Neuronal stem cell (in vitro differentiated cells): ENCODE measurements around the gene MAP3K20.
"Not testable (repeated sequence)": the region's sequence is repeated elsewhere in the genome, so short reads cannot be mapped to it uniquely, and the experiment has no call there.

ENCODE experiments used
- DNase-seq: peaks from one replicate; pipeline ENCODE4 v3.0.0-alpha.2; 2013; ENCODE audit warnings: low spot score
- H2AFZ ChIP-seq: one replicate; pipeline ENCODE4 v1.6.1; 2013; ENCODE audit warnings: mild to moderate bottlenecking, low read length, inconsistent platforms
- H2AK5ac ChIP-seq: 2 replicates; pipeline ENCODE4 v1.6.1; 2013; ENCODE audit warnings: low read depth, mild to moderate bottlenecking, inconsistent platforms, low read length, moderate library complexity, mixed read lengths
- H2BK120ac ChIP-seq: 2 replicates; pipeline ENCODE4 v1.6.1; 2013; ENCODE audit warnings: low read depth, mild to moderate bottlenecking, inconsistent platforms, low read length, moderate library complexity, mixed read lengths
- H2BK12ac ChIP-seq: one replicate; pipeline ENCODE4 v1.6.1; 2013; ENCODE audit warnings: low read length, inconsistent platforms
- H2BK15ac ChIP-seq: 2 replicates; pipeline ENCODE4 v1.6.1; 2013; ENCODE audit warnings: mild to moderate bottlenecking, low read length, inconsistent platforms, mixed read lengths
- H2BK5ac ChIP-seq: one replicate; pipeline ENCODE4 v1.6.1; 2013; ENCODE audit warnings: inconsistent platforms, mild to moderate bottlenecking, low read length, moderate library complexity
- H3K14ac ChIP-seq: one replicate; pipeline ENCODE4 v1.6.1; 2013; ENCODE audit warnings: low read length, inconsistent platforms
- H3K18ac ChIP-seq: 2 replicates; pipeline ENCODE4 v1.6.1; 2013; ENCODE audit warnings: low read length, inconsistent platforms
- H3K23ac ChIP-seq: 2 replicates; pipeline ENCODE4 v1.6.1; 2013; ENCODE audit warnings: low read depth, mild to moderate bottlenecking, mixed read lengths, low read length, inconsistent platforms; ENCODE audit not compliant: poor library complexity
- H3K27ac ChIP-seq: replicated peaks from 3 replicates; pipeline ENCODE4 v1.5.1; 2013; ENCODE audit warnings: low read length, inconsistent platforms
- H3K27me3 ChIP-seq, 3 experiments: 2 replicates each; pipeline ENCODE4 v1.6.1; 2013; ENCODE audit warnings: low read length in 3 of 3, mild to moderate bottlenecking in 2 of 3, inconsistent platforms in 1 of 3, low read depth in 1 of 3, mixed read lengths in 1 of 3, moderate library complexity in 1 of 3; ENCODE audit not compliant: control insufficient read depth in 3 of 3, insufficient read depth in 3 of 3
- H3K36me3 ChIP-seq, 2 donors: replicated peaks in 1 of 2; 2 replicates each; pipeline ENCODE4 v1.6.1; 2013; ENCODE audit warnings: low read length in 2 of 2; ENCODE audit not compliant: control insufficient read depth in 2 of 2, insufficient read depth in 2 of 2
- H3K4ac ChIP-seq: 2 replicates; pipeline ENCODE4 v1.6.1; 2013; ENCODE audit warnings: inconsistent platforms, mild to moderate bottlenecking, low read length, moderate library complexity
- H3K4me1 ChIP-seq, 2 donors: 1 replicate in 1 of 2; 2 replicates in 1 of 2; pipeline ENCODE4 v1.6.1; 2013; ENCODE audit warnings: low read length in 2 of 2, low read depth in 1 of 2; ENCODE audit not compliant: control insufficient read depth in 2 of 2, insufficient read depth in 1 of 2
- H3K4me2 ChIP-seq: one replicate; pipeline ENCODE4 v1.6.1; 2013; ENCODE audit warnings: mild to moderate bottlenecking, low read length, inconsistent platforms; ENCODE audit not compliant: insufficient read depth, poor library complexity, severe bottlenecking
- H3K4me3 ChIP-seq, 2 donors: 2 replicates each; pipeline ENCODE4 v1.5.1; 2013; ENCODE audit warnings: low read length in 2 of 2, mild to moderate bottlenecking in 2 of 2, inconsistent platforms in 1 of 2, moderate library complexity in 1 of 2
- H3K79me1 ChIP-seq: one replicate; pipeline ENCODE4 v1.6.1; 2013; ENCODE audit warnings: low read depth, mild to moderate bottlenecking, inconsistent platforms, low read length, moderate library complexity
- H3K9ac ChIP-seq: one replicate; pipeline ENCODE4 v1.6.1; 2013; ENCODE audit warnings: mild to moderate bottlenecking, low read depth, low read length, inconsistent platforms; ENCODE audit not compliant: poor library complexity
- H3K9me3 ChIP-seq, 2 donors: replicated peaks in 1 of 2; 2 replicates each; pipeline versions ENCODE3 to v1.6.1; 2013; ENCODE audit warnings: low read length in 2 of 2, mild to moderate bottlenecking in 2 of 2, inconsistent platforms in 1 of 2, low read depth in 1 of 2, mixed read lengths in 1 of 2, moderate library complexity in 1 of 2; ENCODE audit not compliant: control insufficient read depth in 2 of 2, insufficient read depth in 1 of 2
- H4K8ac ChIP-seq: one replicate; pipeline ENCODE4 v1.6.1; 2013; ENCODE audit warnings: low read depth, mild to moderate bottlenecking, inconsistent platforms, low read length, moderate library complexity
- H4K91ac ChIP-seq: one replicate; pipeline ENCODE4 v1.6.1; 2013; ENCODE audit warnings: low read length, low read depth, mild to moderate bottlenecking, inconsistent platforms; ENCODE audit not compliant: poor library complexity
- WGBS, 2 donors: extraction: QIAGEN DNeasy Blood & Tissue Kit; methylation state at CpG; one replicate each; pipeline ENCODE4 v1.1.7; 2013; ENCODE audit warnings: missing lambda C conversion rate in 2 of 2, mixed read lengths in 1 of 2; ENCODE audit not compliant: insufficient read length in 2 of 2, insufficient replicate concordance in 1 of 2; ENCODE audit errors: extremely low coverage in 2 of 2; 5-methylcytosine and 5-hydroxymethylcytosine counted together

Gene MAP3K20

GRCh38 chr2:173307293-173307692, 231.6 kb downstream of the MAP3K20 start:
- Histone ChIP-seq H3K23ac (no peak overlapping the region), H3K4ac (no peak overlapping the region), H3K9me3 (peaks cover 0 to 4% of the 10 kb centered on the region in 2 donors), H3K79me1 (no peaks in the 10 kb centered on the region), H3K27me3 (peaks cover 0 to 3% (median 0%) of the 10 kb centered on the region in 3 experiments), H2BK5ac (no peak overlapping the region), H3K9ac (no peak overlapping the region), H3K18ac (no peak overlapping the region), H2AFZ (no peak overlapping the region), H2AK5ac (no peak overlapping the region), H3K4me1 (peaks cover 1 to 3% of the 10 kb centered on the region in 2 donors), H3K27ac (no peak overlapping the region), H3K36me3 (no peaks in the 10 kb centered on the region), H3K14ac (no peak overlapping the region), H2BK120ac (no peak overlapping the region), H4K8ac (no peak overlapping the region), H3K4me2 (no peak overlapping the region), H2BK15ac (no peak overlapping the region), H3K4me3 (no peak overlapping the region), H2BK12ac (no peak overlapping the region), H4K91ac (no peak overlapping the region)
- WGBS, 2 donors: no CpG with 5 or more reads among the region's 4 CpGs
- DNase-seq: no peak

GRCh38 chr2:173309370-173309769, 233.7 kb downstream of the MAP3K20 start:
- H3K14ac ChIP-seq, H2BK5ac ChIP-seq, H3K4me3 ChIP-seq, H3K27ac ChIP-seq, H3K4me1 ChIP-seq, H3K9ac ChIP-seq, H2BK120ac ChIP-seq, H2AFZ ChIP-seq, H3K27me3 ChIP-seq, H4K8ac ChIP-seq, H3K23ac ChIP-seq, H2AK5ac ChIP-seq, DNase-seq, H4K91ac ChIP-seq, H2BK15ac ChIP-seq, H3K79me1 ChIP-seq, H3K4ac ChIP-seq, H3K4me2 ChIP-seq, H3K36me3 ChIP-seq, H3K9me3 ChIP-seq, H2BK12ac ChIP-seq, H3K18ac ChIP-seq: not testable (repeated sequence)
- no CpG with 5 or more reads among the region's 5 CpGs for WGBS, 2 donors

- DNase-seq: no peak
- no peak overlapping the region for H2BK120ac ChIP-seq
- no peak overlapping the region for H3K4me2 ChIP-seq
- no peak overlapping the region for H3K23ac ChIP-seq
- H3K9ac ChIP-seq: no peak overlapping the region
- no CpG with 5 or more reads among the region's 9 CpGs for WGBS, 2 donors
- no peak overlapping the region for H4K91ac ChIP-seq
- H2BK15ac ChIP-seq: no peak overlapping the region
- no peak overlapping the region for H3K14ac ChIP-seq
- H3K27ac ChIP-seq: no peak overlapping the region
- H3K27me3 ChIP-seq: no peaks in the 10 kb centered on the region
- no peak overlapping the region for H3K18ac ChIP-seq
- no peak overlapping the region for H3K4me3 ChIP-seq
- H4K8ac ChIP-seq: no peak overlapping the region
- no peak overlapping the region for H2BK5ac ChIP-seq
- no peak overlapping the region for H2BK12ac ChIP-seq
- H3K4me1 ChIP-seq: peaks cover 1 to 3% of the 10 kb centered on the region in 2 donors
- H2AK5ac ChIP-seq: no peak overlapping the region
- peaks cover 0 to 4% of the 10 kb centered on the region in 2 donors for H3K9me3 ChIP-seq
- H3K4ac ChIP-seq: no peak overlapping the region
- no peaks in the 10 kb centered on the region for H3K79me1 ChIP-seq
- H3K36me3 ChIP-seq: no peaks in the 10 kb centered on the region
- no peak overlapping the region for H2AFZ ChIP-seq
Measured at GRCh38 chr2:173311844-173312606, 236.4 kb downstream of the MAP3K20 start.
